ENCODE data around the gene FBXW7.

The FBXW7 gene

GRCh38 chr4:152277333-152277732 is 258.6 kb downstream of the FBXW7 start:
- DNase-seq = no peak

GRCh38 chr4:152273343-152273742 is 262.5 kb downstream of the FBXW7 start:
- DNase-seq = peak; percentile 34
